Measurements from ENCODE around the gene KAT2A.

KAT2A gene

GRCh38 chr17:42090964-42091790, 30.0 kb downstream of the KAT2A start:
- no peak for DNase-seq

GRCh38 chr17:42088736-42089135, 32.4 kb downstream of the KAT2A start:
- no peak for DNase-seq

GRCh38 chr17:42087736-42088705, 33.1 kb downstream of the KAT2A start:
- DNase-seq = no peak

- no peak for DNase-seq
Measured at GRCh38 chr17:42087042-42087701, 34.0 kb downstream of the KAT2A start.

GRCh38 chr17:42081516-42082129, 39.5 kb downstream of the KAT2A start:
- no peak for DNase-seq

- no peak for DNase-seq
Measured at GRCh38 chr17:42079541-42079940, 41.6 kb downstream of the KAT2A start.

- DNase-seq = peak; percentile 57
Measured at GRCh38 chr17:42078396-42079043, 42.6 kb downstream of the KAT2A start.

GRCh38 chr17:42077755-42078154, 43.4 kb downstream of the KAT2A start:
- DNase-seq = no peak

- no peak for DNase-seq
Measured at GRCh38 chr17:42076797-42077559, 44.2 kb downstream of the KAT2A start.

GRCh38 chr17:42075789-42076188, 45.4 kb downstream of the KAT2A start:
- no peak for DNase-seq

- DNase-seq = no peak
Measured at GRCh38 chr17:42072323-42073187, 48.6 kb downstream of the KAT2A start.

- DNase-seq = no peak
Measured at GRCh38 chr17:42071810-42072209, 49.4 kb downstream of the KAT2A start.

- no peak for DNase-seq
Measured at GRCh38 chr17:42068979-42069378, 52.2 kb downstream of the KAT2A start.

- peak; percentile 77 for DNase-seq
Measured at GRCh38 chr17:42067371-42068091, 53.6 kb downstream of the KAT2A start.

GRCh38 chr17:42065201-42065600, 56.0 kb downstream of the KAT2A start:
- no peak for DNase-seq
